Fibroblast of pulmonary artery (primary cell): ENCODE measurements around the gene PIP5K1B.

Experiments
- DNase-seq: peaks from one replicate; pipeline ENCODE4 v3.0.0-alpha.2; 2010; ENCODE audit warnings: low read depth
- H3K4me3 ChIP-seq: replicated peaks from 2 replicates; pipeline ENCODE4 v1.5.1; 2011; ENCODE audit warnings: low read depth, mild to moderate bottlenecking, control low read depth, low read length, moderate library complexity
- TF ChIP-seq, protein P1 (sequence below): IDR thresholded peaks from 2 replicates; pipeline ENCODE4 v1.5.1; 2011; ENCODE audit warnings: mild to moderate bottlenecking, control low read depth, low read length, inconsistent platforms; ENCODE audit errors: missing control alignments

PIP5K1B gene

DNA sequence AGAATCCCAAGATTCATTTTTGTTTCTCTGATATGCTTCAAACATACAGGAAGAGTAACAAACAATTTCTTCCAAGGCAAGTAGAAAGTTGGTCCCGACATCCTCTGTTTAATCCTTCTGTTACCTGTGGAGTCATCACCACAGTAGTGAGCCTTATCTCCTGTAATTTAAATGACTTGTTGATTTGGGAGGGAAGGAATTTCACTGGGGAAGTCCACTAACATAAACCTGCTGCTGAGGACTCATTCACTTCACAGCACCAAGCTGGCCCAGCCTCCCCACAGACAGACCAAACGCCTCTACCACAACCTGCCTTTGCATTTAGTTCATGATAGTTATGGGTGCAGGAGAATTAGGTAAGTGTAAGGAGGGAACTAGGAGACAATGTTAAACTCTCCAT, 245.6 kb downstream of the PIP5K1B start:
- DNase-seq: no peak
- TF ChIP-seq, protein P1, sequence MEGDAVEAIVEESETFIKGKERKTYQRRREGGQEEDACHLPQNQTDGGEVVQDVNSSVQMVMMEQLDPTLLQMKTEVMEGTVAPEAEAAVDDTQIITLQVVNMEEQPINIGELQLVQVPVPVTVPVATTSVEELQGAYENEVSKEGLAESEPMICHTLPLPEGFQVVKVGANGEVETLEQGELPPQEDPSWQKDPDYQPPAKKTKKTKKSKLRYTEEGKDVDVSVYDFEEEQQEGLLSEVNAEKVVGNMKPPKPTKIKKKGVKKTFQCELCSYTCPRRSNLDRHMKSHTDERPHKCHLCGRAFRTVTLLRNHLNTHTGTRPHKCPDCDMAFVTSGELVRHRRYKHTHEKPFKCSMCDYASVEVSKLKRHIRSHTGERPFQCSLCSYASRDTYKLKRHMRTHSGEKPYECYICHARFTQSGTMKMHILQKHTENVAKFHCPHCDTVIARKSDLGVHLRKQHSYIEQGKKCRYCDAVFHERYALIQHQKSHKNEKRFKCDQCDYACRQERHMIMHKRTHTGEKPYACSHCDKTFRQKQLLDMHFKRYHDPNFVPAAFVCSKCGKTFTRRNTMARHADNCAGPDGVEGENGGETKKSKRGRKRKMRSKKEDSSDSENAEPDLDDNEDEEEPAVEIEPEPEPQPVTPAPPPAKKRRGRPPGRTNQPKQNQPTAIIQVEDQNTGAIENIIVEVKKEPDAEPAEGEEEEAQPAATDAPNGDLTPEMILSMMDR: no peak
- H3K4me3 ChIP-seq: no peak overlapping the region

DNA sequence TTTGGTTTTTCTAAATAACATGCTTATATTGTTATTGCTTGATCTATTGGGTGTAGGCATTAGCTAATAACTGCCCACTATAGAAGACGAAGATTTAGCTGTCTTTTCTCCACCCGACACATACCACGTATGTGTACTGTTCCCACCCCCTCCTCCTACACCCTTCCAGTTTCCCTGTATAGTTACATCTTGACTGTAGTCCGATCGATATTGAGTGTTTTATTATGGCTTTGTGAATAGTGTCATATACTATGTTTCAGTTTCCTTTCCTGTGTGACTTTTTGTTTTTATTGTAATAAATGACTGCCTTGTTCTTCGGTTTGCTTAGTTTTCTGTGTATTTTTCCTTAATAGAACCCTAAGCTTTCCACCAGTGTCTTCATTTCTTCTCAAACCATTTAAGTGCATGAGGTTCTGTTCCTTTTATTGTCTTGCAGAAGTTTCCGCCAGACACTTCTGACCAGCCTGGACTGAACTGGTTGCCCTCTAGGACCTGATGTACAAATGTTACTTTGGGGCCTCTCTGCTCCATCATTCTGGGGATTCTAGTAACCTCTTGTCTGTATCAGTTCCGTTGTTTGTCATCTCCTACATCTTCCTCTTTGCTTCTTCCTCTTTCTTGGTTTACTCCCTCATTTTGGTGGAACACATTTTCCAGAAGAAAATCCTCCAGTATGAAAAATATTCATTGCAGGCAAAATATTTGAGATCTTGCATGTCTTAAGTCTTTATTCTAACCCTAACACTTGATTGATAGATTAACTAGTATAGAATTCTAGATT, 247.0 kb downstream of the PIP5K1B start:
- H3K4me3 ChIP-seq: no peak overlapping the region
- no peak for DNase-seq
- TF ChIP-seq, protein P1: no peak

- no peak overlapping the region for H3K4me3 ChIP-seq
- no peak for DNase-seq
- TF ChIP-seq, protein P1: no peak
Observed at GRCh38 chr9:68953771-68954170, 248.7 kb downstream of the PIP5K1B start.

GRCh38 chr9:68955330-68955729, 250.3 kb downstream of the PIP5K1B start:
- TF ChIP-seq, protein P1: no peak
- no peak overlapping the region for H3K4me3 ChIP-seq
- DNase-seq: no peak

DNA sequence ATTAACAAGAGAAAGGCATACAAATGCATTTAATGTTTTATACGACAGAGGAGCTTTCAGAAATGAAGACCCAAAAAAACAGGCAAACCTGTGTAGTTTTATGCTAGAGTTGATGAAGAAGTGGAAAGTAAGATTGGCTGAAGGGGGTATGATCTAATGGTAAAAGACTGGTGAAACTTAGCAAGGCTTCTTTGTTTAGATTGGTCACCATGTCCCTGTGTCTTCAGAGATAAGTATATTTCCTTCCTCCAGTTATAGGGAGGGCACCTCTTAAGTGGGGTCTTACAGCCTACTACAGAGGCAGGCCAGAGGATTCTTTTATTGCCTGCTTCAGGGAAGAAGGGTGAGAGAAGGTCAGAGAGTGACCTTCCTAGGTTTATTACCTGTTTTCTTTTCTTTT, 252.4 kb downstream of the PIP5K1B start:
- TF ChIP-seq, protein P1: no peak
- no peak for DNase-seq
- no peak overlapping the region for H3K4me3 ChIP-seq

GRCh38 chr9:68961587-68961986, 256.5 kb downstream of the PIP5K1B start:
- TF ChIP-seq, protein P1: no peak
- DNase-seq: no peak
- H3K4me3 ChIP-seq: no peak overlapping the region

GRCh38 chr9:68963416-68963815, 258.4 kb downstream of the PIP5K1B start:
- TF ChIP-seq, protein P1: no peak
- no peak overlapping the region for H3K4me3 ChIP-seq

More at GRCh38 chr9:68963416-68963815, 258.4 kb downstream of the PIP5K1B start:
- DNase-seq: no peak
